NB4 (cell line): Measurements from ENCODE around the gene MYOM1.

Source experiments
- DNase-seq: peaks from one replicate; pipeline ENCODE4 v3.0.0; 2010; ENCODE audit warnings: low read depth
- H3K4me3 ChIP-seq: one replicate; pipeline ENCODE4 v1.5.1; 2011; ENCODE audit warnings: mild to moderate bottlenecking, low read depth, low read length, moderate library complexity
- MYC ChIP-seq: IDR thresholded peaks from 2 replicates; pipeline ENCODE4 v1.6.1; 2011; ENCODE audit warnings: low read depth, low read length
- POLR2A ChIP-seq: IDR thresholded peaks from 2 replicates; pipeline ENCODE4 v1.6.1; 2011; ENCODE audit warnings: mild to moderate bottlenecking; ENCODE audit not compliant: insufficient read length; ENCODE audit errors: extremely low read depth
- TF ChIP-seq, protein P1 (sequence below): IDR thresholded peaks from 2 replicates; pipeline ENCODE4 v1.6.1; 2011; ENCODE audit warnings: low read depth, low read length
- TF ChIP-seq, protein P2 (sequence below): IDR thresholded peaks from one replicate; pipeline ENCODE4 v1.5.1; 2012; ENCODE audit warnings: low read depth, low read length

The MYOM1 gene

DNA sequence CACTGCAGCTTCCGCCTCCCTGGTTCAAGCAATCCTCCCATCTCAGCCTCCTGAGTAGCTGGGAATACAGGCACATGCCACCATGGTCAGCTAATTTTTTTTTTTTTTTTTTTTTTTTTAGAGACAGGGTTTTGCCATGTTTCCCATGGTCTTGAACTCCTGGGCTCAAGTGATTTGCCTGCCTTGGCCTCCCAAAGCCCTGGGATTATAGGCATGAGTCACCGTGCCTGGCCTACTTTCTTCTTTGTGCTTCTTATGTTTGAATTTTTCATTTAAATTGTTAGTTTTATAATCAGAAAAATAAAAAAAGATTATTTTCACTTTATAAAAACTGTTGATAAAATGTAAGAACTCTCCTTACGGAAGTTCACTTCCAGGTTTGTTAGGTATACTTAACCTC, 105.3 kb downstream of the MYOM1 start:
- no peak overlapping the region for H3K4me3 ChIP-seq
- TF ChIP-seq POLR2A: no peak
- no peak for TF ChIP-seq MYC
- TF ChIP-seq, protein P1, sequence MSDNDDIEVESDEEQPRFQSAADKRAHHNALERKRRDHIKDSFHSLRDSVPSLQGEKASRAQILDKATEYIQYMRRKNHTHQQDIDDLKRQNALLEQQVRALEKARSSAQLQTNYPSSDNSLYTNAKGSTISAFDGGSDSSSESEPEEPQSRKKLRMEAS: no peak
- TF ChIP-seq, protein P2, sequence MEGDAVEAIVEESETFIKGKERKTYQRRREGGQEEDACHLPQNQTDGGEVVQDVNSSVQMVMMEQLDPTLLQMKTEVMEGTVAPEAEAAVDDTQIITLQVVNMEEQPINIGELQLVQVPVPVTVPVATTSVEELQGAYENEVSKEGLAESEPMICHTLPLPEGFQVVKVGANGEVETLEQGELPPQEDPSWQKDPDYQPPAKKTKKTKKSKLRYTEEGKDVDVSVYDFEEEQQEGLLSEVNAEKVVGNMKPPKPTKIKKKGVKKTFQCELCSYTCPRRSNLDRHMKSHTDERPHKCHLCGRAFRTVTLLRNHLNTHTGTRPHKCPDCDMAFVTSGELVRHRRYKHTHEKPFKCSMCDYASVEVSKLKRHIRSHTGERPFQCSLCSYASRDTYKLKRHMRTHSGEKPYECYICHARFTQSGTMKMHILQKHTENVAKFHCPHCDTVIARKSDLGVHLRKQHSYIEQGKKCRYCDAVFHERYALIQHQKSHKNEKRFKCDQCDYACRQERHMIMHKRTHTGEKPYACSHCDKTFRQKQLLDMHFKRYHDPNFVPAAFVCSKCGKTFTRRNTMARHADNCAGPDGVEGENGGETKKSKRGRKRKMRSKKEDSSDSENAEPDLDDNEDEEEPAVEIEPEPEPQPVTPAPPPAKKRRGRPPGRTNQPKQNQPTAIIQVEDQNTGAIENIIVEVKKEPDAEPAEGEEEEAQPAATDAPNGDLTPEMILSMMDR: no peak
- no peak for DNase-seq

GRCh38 chr18:3114026-3114425, 105.7 kb downstream of the MYOM1 start:
- TF ChIP-seq MYC: no peak
- TF ChIP-seq, protein P2: no peak
- TF ChIP-seq, protein P1: no peak
- TF ChIP-seq POLR2A: no peak
- DNase-seq: no peak
- H3K4me3 ChIP-seq: no peak overlapping the region

GRCh38 chr18:3111523-3112240, 108.1 kb downstream of the MYOM1 start:
- no peak for DNase-seq
- TF ChIP-seq, protein P2: no peak
- TF ChIP-seq, protein P1: no peak
- TF ChIP-seq MYC: no peak
- TF ChIP-seq POLR2A: no peak
- no peak overlapping the region for H3K4me3 ChIP-seq

DNA sequence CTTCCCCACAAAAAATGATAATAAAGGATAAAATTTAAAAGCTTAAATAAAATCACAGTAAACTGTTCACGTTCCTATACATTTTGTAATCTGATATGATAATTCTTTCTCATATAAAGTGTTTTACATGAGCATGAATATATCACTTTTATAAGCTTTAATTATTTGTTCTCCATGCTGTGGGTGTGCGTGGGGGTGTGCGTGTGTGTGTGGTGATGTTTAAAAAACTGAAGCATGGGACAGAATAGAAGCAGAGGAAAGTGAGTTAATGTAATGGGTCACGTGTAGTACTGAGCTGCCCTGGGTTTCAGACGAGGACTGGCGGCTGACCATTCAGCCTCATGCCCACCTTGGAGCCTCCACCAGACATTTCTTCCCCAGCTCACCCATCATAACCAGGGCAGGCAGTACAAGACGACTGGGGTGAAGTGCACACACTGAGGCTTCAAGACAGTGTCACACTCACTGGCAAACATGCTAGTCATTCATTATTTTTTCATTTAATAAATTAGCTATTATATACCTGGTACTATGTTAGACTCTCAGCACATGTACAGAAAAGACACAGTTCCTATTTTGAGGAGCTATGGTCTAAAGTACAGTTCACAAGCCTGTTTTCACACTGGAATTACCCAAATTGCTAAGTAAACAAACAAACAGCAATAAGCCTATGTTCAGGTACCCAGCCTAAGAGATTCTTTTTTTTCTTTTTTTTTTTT, 109.6 kb downstream of the MYOM1 start:
- no peak overlapping the region for H3K4me3 ChIP-seq
- DNase-seq: no peak
- no peak for TF ChIP-seq MYC
- TF ChIP-seq POLR2A: no peak
- TF ChIP-seq, protein P1: no peak
- TF ChIP-seq, protein P2: no peak

- TF ChIP-seq MYC (no peak), POLR2A (no peak)
- TF ChIP-seq, protein P2: no peak
- TF ChIP-seq, protein P1: no peak
- no peak overlapping the region for H3K4me3 ChIP-seq
- DNase-seq: no peak
Measured at GRCh38 chr18:3107740-3108151, 112.0 kb downstream of the MYOM1 start.
